HG02840 (cell line): ENCODE measurements around the gene SMC6.

Experiments
- ATAC-seq: cut with Tn5 transposase; IDR thresholded peaks from one replicate; pipeline ENCODE4 v1.9.1; 2021; ENCODE audit warnings: mild to moderate bottlenecking, moderate library complexity, moderate number of reproducible peaks; ENCODE audit not compliant: unreplicated experiment, low FRiP score

Gene SMC6

GRCh38 chr2:17620841-17621240 is 132.8 kb downstream of the SMC6 start:
- no peak for ATAC-seq

GRCh38 chr2:17620280-17620679 is 133.3 kb downstream of the SMC6 start:
- ATAC-seq: no peak

GRCh38 chr2:17617955-17618354 is 135.7 kb downstream of the SMC6 start:
- ATAC-seq: no peak

- ATAC-seq: no peak
These were observed 136.1 kb downstream of the SMC6 start for GRCh38 chr2:17617516-17617915.

GRCh38 chr2:17616405-17616804 is 137.2 kb downstream of the SMC6 start:
- ATAC-seq: no peak

GRCh38 chr2:17615728-17616351 is 137.8 kb downstream of the SMC6 start:
- no peak for ATAC-seq

GRCh38 chr2:17615147-17615546 is 138.5 kb downstream of the SMC6 start:
- ATAC-seq: no peak

- no peak for ATAC-seq
These were observed 139.3 kb downstream of the SMC6 start for GRCh38 chr2:17614174-17614930.
